ENCODE results near the gene PLPP7.
"Not testable (repeated sequence)": the region's sequence is repeated elsewhere in the genome, so short reads cannot be mapped to it uniquely, and the experiment has no call there.

PLPP7 gene

GRCh38 chr9:131337131-131337848 lies 47.8 kb downstream of the PLPP7 start:
- DNase-seq = no peak

GRCh38 chr9:131339212-131339611 lies 49.7 kb downstream of the PLPP7 start:
- not testable (repeated sequence) for DNase-seq

DNA sequence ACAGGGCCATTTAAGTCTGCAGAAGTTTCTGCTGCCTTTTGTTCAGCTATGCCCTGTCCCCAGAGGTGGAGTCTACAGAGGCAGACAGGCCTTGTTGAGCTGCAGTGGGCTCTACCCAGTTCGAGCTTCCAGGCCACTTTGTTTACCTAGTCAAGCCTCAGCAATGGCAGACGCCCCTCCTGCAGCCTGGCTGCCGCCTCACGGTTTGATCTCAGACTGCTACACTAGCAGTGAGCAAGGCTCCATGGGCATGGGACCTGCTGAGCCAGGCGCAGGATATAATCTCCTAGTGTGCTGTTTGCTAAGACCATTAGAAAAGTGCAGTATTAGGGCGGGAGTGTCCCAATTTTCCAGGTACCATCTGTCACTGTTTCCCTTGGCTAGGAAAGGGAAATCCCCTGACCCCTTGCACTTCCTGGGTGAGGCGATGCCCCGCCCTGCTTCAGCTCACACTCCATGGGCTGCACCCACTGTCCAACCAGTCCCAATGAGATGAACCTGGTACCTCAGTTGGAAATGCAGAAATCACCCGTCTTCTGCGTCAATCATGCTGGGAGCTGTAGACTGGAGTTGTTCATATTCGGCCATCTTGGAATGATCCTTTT lies 55.5 kb downstream of the PLPP7 start:
- not testable (repeated sequence) for DNase-seq

GRCh38 chr9:131346559-131346958 lies 57.0 kb downstream of the PLPP7 start:
- DNase-seq = no peak

DNA sequence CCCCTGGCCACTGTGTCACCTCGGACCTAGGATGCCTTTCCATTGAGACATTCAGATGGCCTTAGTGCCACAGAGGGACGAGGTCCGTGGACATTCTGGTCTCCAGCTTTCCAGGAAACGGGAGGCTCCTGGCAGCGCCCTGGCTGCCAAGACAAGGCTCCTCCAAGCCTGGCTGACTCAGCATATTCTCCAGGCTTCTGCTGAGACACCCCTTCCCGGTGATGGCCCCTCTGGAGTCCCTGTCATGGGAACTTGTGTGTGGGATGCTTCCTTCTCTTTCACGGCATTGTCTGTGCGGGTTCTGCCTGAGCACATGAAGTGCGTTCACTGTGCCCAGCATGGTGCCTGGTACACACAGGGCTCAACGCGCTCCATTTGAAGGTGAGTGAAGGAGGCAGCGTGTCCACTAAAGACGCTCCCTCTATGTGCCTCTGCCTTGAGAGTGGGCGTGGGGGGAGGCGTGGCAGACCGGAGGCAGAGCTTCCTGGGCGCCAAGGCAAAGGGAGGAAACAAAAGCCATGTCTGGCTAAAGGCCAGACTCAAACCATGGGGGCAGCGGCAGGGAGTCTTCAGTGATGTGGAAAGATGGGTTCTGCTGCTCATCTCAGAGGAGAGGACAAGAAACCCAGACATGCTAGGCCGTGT lies 58.0 kb downstream of the PLPP7 start:
- no peak for DNase-seq

DNA sequence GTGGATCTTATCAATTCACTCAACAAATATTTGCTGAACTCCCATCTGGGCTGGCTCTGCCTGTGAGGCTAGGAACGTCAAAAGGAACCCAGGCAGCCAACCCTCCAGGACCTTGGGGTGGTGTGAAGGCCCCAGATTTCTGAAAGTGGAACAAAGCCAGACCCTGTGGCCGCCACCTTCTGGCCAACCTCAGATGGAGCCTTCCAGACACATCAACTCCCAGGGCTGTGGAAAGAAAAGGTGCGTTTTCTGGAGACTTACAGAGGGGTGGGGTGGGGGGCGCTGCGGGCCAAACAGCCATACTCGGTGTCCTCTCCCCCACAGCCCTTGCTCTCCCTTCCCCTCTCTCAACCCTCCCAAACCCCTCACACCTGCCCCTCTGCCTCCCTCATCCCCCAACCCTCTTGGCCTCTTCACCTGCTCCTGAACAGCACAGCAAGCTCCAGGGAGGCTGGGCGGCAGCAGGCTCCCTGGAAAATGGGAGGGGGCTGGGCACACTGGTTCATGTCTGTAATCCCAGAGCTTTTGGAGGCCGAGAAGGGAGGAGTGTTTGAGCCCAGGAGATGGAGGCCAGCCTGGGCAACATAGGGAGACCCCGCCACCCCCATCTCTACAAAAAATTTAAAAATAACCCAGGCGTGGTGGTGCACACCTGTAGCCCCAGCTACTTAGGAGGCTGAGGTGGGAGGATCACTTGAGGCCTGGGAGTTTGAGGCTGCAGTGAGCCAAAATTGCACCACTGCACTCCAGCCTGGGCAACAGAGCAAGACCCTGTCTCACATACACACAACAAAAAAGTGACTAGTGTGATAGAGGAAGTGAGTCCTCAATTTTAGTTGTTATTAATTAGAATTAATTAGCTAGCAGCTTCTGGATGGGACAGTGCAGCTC lies 59.4 kb downstream of the PLPP7 start:
- DNase-seq = no peak

GRCh38 chr9:131349522-131349880 lies 60.0 kb downstream of the PLPP7 start:
- DNase-seq = no peak

DNA sequence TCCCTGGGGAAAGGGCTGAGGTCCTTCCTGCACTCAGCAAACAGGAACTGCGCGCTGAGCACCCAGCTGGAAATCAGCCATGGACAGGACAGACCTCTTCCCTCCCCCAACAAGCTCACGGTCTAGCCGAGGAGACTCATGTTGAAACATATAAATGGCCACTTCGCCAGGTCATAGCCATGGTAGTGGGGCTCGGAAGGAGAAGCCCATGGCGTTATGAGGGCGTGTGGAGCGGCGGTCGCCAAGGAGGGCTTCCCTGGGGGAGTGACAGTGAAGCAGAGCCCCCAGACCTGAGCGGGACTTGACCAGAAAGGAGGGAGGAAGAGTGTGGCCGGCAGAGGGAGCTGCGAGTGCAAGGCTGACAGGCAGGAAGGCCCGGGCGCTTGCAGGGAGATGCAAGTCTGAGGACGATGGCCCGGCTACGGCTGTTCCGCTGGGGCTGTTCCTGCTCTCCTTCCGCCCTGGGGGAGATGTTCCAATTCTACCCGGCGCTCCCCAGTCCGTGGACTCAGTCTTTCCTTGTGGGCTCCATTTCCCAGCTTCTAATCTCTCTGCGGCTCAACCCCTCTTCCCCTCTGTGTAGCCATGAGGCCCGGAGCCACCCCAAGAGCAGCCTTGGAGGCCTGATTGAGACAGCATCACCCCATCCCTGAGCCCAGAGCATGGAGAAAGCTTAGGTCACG lies 60.5 kb downstream of the PLPP7 start:
- DNase-seq = peak; percentile 57

DNA sequence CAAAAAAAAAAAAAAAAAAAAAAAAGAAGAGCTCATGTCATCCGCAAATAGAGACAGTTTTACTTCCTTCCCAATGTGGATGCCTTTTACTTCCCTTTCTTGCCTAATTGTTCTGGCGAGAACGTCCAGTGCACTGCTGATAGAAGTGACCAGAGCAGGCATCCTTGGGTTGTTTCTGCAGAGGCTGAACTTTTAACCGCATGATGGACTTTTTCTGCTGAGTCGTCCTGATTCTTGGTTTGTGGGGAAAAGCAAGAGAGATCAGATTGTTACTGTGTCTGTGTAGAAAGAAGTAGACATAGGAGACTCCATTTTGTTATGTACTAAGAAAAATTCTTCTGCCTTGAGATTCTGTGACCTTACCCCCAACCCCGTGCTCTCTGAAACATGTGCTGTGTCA lies 67.0 kb downstream of the PLPP7 start:
- DNase-seq = not testable (repeated sequence)

GRCh38 chr9:131358556-131358955 lies 69.0 kb downstream of the PLPP7 start:
- DNase-seq = no peak

Measured in NCI-H446 treated with DMSO at 0.1 percent for 48 hours (cell line).